GM12892 (cell line): ENCODE data around the gene RAB7B.

Source experiments
- DNase-seq: peaks from one replicate; pipeline ENCODE4 v3.0.0; 2011; ENCODE audit not compliant: insufficient read length
- FAIRE-seq: peaks from 2 replicates; lab custom pipeline; 2011; peaks lifted over from hg19 to GRCh38; lab: Jason Lieb, UNC
- POLR2A ChIP-seq: IDR thresholded peaks from 2 replicates; pipeline ENCODE4 v1.6.1; 2011; ENCODE audit warnings: low read depth, low read length, control low read depth
- POLR2AphosphoS5 ChIP-seq: IDR thresholded peaks from 2 replicates; pipeline ENCODE4 v1.6.1; 2011; ENCODE audit warnings: low read depth, low read length, control low read depth
- TAF1 ChIP-seq: IDR thresholded peaks from 2 replicates; pipeline ENCODE4 v1.6.1; 2011; ENCODE audit warnings: low read depth, mild to moderate bottlenecking, control low read depth, low read length, borderline replicate concordance

RAB7B gene

GRCh38 chr1:205935869-205936268 lies 67.3 kb downstream of the RAB7B start:
- TF ChIP-seq POLR2A (no peak), TAF1 (no peak), POLR2AphosphoS5 (no peak)
- no peak for DNase-seq

GRCh38 chr1:205934788-205935187 lies 68.4 kb downstream of the RAB7B start:
- TF ChIP-seq POLR2AphosphoS5 (no peak), POLR2A (no peak), TAF1 (no peak)
- FAIRE-seq (no peak), DNase-seq (no peak)

More at GRCh38 chr1:205935869-205936268, 67.3 kb downstream of the RAB7B start:
- FAIRE-seq, result no peak

- FAIRE-seq, result no peak
- TF ChIP-seq POLR2A (no peak), POLR2AphosphoS5 (no peak), TAF1 (no peak)
- DNase-seq, result no peak
Observed at GRCh38 chr1:205933671-205934618, 69.2 kb downstream of the RAB7B start.

DNA sequence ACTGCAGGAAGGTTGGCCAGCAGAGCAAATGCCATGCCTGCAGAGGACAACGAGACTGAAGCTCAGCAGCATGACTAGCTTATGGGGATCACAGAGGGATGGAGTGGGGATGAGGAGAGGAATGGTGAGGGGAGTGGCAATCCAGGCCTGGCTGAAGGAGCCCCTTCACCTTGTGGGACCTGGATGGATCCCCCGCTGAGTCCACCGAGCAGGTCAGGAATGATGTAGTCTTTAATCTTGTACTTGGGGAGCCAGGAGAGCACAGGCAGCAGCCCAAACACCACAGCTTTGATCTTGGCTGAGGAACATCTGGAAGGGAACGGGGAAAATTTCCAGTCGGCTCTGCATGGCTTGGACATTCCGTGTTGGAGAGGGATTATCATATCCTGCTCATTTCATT lies 70.4 kb downstream of the RAB7B start:
- no peak for TF ChIP-seq TAF1
- no peak for TF ChIP-seq POLR2AphosphoS5
- TF ChIP-seq POLR2A, result no peak
- no peak for DNase-seq
- FAIRE-seq, result no peak

DNA sequence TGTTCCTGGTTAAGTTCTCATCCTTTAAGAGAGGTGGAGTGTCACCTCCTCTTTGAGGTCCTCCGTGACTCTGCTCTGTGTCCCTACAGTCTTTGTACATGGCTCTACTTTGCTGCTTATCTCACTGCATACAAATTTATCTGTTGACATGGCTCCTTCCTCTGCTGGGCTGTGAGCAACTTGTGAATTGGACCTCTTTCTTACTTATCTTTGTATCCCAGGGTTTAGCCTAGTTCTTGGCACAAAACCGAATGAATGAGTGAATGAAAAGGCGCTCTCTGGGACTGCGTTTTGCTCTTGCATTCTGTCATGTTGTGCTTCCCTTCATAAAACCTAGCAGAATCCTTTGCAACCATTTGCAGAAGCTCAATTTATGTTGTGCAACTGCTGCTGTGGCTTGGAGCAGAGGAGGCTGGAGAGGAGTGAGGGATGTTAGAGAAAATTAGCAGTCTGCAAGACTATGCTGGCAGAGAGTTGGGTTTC lies 72.4 kb downstream of the RAB7B start:
- no peak for FAIRE-seq
- TF ChIP-seq POLR2A (no peak), TAF1 (no peak), POLR2AphosphoS5 (no peak)
- DNase-seq, result no peak

DNA sequence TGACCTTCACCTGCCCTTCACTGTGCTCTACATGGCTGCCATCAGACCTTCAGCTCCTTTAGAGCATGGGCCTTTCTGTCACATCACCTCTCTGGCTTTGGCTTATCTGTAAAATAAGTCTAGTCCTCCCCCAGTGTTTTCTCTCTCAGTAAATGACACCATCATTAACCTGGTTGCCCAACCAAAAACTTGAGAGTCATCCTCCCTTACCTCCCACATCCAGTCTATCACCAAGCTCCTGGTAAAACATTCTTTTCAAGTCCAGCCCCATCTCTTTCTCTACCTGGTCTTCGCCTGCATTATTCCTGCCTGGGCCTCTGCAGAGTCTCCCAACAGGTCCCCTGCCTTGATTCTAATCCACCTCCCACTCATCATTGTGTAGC lies 73.0 kb downstream of the RAB7B start:
- no peak for FAIRE-seq
- TF ChIP-seq TAF1, result no peak
- no peak for TF ChIP-seq POLR2A
- TF ChIP-seq POLR2AphosphoS5, result no peak

GRCh38 chr1:205929496-205930194 lies 73.5 kb downstream of the RAB7B start:
- FAIRE-seq, result no peak
- DNase-seq, result no peak
- no peak for TF ChIP-seq TAF1
- TF ChIP-seq POLR2AphosphoS5, result no peak
- no peak for TF ChIP-seq POLR2A

More for the DNA sequence above, 73.0 kb downstream of the RAB7B start:
- no peak for DNase-seq

GRCh38 chr1:205928317-205928716 lies 74.9 kb downstream of the RAB7B start:
- TF ChIP-seq POLR2AphosphoS5 (no peak), POLR2A (no peak), TAF1 (no peak)
- no peak for DNase-seq
- no peak for FAIRE-seq

- DNase-seq (no peak), FAIRE-seq (no peak)
- TF ChIP-seq POLR2AphosphoS5, result no peak
- TF ChIP-seq POLR2A, result no peak
- TF ChIP-seq TAF1, result no peak
Observed at GRCh38 chr1:205927676-205928075, 75.5 kb downstream of the RAB7B start.

- FAIRE-seq (no peak), DNase-seq (no peak)
- TF ChIP-seq POLR2A, result no peak
- no peak for TF ChIP-seq TAF1
- no peak for TF ChIP-seq POLR2AphosphoS5
Observed at GRCh38 chr1:205927247-205927646, 75.9 kb downstream of the RAB7B start.
